GM15510 (cell line): Measurements from ENCODE around the gene RYR2.

Experiments used
- POLR2A ChIP-seq: IDR thresholded peaks from 3 replicates; pipeline ENCODE4 v1.6.1; 2011; ENCODE audit warnings: borderline replicate concordance; ENCODE audit not compliant: insufficient read length; ENCODE audit errors: extremely low read depth

RYR2 gene

GRCh38 chr1:237098541-237098940 lies 56.6 kb downstream of the RYR2 start:
- no peak for TF ChIP-seq POLR2A

- no peak for TF ChIP-seq POLR2A
These were observed 61.0 kb downstream of the RYR2 start for GRCh38 chr1:237103021-237103420.

GRCh38 chr1:237104096-237104495 lies 62.1 kb downstream of the RYR2 start:
- no peak for TF ChIP-seq POLR2A

- no peak for TF ChIP-seq POLR2A
These were observed 63.8 kb downstream of the RYR2 start for GRCh38 chr1:237105826-237106225.

GRCh38 chr1:237108297-237109040 lies 66.5 kb downstream of the RYR2 start:
- TF ChIP-seq POLR2A: no peak

GRCh38 chr1:237111807-237112206 lies 69.8 kb downstream of the RYR2 start:
- no peak for TF ChIP-seq POLR2A

- no peak for TF ChIP-seq POLR2A
These were observed 70.7 kb downstream of the RYR2 start for GRCh38 chr1:237112663-237113062.

GRCh38 chr1:237115035-237115434 lies 73.1 kb downstream of the RYR2 start:
- no peak for TF ChIP-seq POLR2A

- no peak for TF ChIP-seq POLR2A
These were observed 77.1 kb downstream of the RYR2 start for GRCh38 chr1:237119091-237119490.

- TF ChIP-seq POLR2A: no peak
These were observed 78.7 kb downstream of the RYR2 start for GRCh38 chr1:237120683-237121082.

- TF ChIP-seq POLR2A: no peak
These were observed 83.0 kb downstream of the RYR2 start for GRCh38 chr1:237124856-237125462.

- no peak for TF ChIP-seq POLR2A
These were observed 84.2 kb downstream of the RYR2 start for GRCh38 chr1:237126180-237126579.

GRCh38 chr1:237133921-237134320 lies 91.9 kb downstream of the RYR2 start:
- TF ChIP-seq POLR2A: no peak

- TF ChIP-seq POLR2A: no peak
These were observed 92.9 kb downstream of the RYR2 start for GRCh38 chr1:237134929-237135328.

GRCh38 chr1:237138551-237138950 lies 96.6 kb downstream of the RYR2 start:
- TF ChIP-seq POLR2A: no peak

GRCh38 chr1:237139732-237140131 lies 97.7 kb downstream of the RYR2 start:
- TF ChIP-seq POLR2A: no peak

- TF ChIP-seq POLR2A: no peak
These were observed 99.0 kb downstream of the RYR2 start for GRCh38 chr1:237140986-237141385.

- no peak for TF ChIP-seq POLR2A
These were observed 99.5 kb downstream of the RYR2 start for GRCh38 chr1:237141502-237141901.
